HG03460 (cell line): ENCODE data around the gene CPT1C.
A peak's percentile ranks its signal among the peaks of the same experiment; 100 is the strongest.

Experiments
- ATAC-seq: cut with Tn5 transposase; IDR thresholded peaks from one replicate; pipeline ENCODE4 v1.9.1; 2021; ENCODE audit not compliant: unreplicated experiment

The CPT1C gene

DNA sequence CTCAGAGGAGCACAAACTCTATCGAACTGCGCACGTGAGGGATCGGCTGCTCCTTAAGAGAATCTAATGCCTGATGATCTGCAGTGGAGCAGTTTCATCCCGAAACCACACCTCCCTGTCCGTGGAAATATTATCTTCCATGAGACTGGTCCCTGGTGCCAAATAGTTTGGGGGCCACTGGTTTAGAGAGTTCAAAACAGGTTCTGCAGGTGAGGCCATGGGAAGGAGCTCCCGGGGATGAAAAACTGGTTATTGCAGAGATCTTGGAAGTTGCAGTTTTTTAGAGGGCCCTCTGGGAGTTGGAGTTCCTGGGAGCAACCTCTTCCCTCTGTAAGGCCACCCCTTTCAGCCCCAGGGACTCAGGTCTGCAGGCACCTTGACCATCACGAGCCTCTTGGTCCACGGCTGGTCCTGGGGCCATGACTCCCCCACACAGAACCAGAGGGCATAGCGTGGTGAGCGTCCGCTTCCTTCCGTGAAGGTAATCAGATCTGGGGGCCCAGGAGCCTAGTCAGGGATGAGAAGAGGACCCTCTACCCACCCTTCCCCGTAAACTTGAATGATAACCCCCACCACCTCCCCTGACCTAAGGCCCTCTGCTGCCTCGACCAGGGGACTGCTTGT is 30.5 kb upstream of the CPT1C start:
- ATAC-seq, result no peak

DNA sequence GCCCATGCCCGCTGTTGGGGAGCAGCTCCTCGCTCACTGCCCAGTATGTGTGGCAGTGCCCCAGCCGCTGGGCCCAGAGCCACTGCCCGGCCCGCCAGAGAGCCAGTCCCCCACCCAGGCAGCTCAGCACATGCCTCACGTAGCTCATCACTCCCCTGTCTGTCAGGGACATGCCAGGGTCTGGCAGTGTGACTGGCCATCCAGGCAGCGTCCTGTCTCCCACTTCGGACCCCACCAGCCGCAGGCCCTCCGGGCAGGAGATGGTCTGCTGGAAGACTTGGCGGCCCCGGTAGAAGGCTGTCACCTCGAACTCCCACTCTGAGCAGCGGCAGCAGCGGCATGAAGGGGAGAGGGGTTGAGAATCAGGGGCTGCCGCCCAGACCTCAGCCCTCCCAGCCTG is 28.9 kb upstream of the CPT1C start:
- no peak for ATAC-seq

GRCh38 chr19:49663224-49663623 is 27.7 kb upstream of the CPT1C start:
- ATAC-seq, result no peak

- ATAC-seq, result peak; percentile 36
Observed at GRCh38 chr19:49664171-49665035, 26.5 kb upstream of the CPT1C start.

DNA sequence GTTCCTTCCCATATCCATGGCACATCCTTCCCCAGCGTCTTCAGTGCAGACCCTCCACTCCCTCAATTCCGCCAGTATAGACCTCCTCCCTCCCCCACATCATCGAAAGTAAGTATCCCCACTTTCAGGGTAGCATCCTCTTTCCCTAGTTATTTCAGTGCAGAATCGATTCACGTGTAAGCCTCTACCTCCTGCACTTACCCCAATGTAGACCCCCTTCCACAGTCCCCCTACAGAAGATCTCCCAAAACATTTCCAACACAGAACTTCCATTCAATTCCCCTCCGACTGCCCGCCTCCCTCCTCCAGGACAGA is 25.9 kb upstream of the CPT1C start:
- no peak for ATAC-seq

- ATAC-seq, result peak; percentile 71
Observed at GRCh38 chr19:49665351-49666119, 25.4 kb upstream of the CPT1C start, which contains the start of the genes BCL2L12 and IRF3. BCL2L12 (plus strand) TSS chr19:49665933; CDS start chr19:49666693, 760 bp downstream. IRF3 (minus strand) TSS chr19:49665857; CDS start chr19:49664838, 1,019 bp downstream.

DNA sequence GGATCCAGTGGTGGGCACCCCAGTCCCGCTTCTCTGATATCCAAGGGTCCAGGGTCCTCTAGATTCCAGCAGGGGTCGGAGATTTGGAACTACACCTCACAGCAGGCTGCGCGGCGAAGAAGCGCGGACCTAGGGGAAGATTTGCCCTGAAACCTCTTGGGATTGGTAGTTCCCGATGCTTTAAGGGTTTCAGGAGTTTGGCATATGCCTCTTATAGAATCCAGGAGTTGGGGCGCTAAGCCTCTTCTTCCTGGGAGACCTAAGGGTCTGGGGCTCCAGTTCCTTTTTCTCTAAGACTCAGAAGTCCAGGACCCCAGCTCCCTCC is 24.8 kb upstream of the CPT1C start:
- no peak for ATAC-seq

- no peak for ATAC-seq
Observed at GRCh38 chr19:49667473-49667872, 23.4 kb upstream of the CPT1C start.

DNA sequence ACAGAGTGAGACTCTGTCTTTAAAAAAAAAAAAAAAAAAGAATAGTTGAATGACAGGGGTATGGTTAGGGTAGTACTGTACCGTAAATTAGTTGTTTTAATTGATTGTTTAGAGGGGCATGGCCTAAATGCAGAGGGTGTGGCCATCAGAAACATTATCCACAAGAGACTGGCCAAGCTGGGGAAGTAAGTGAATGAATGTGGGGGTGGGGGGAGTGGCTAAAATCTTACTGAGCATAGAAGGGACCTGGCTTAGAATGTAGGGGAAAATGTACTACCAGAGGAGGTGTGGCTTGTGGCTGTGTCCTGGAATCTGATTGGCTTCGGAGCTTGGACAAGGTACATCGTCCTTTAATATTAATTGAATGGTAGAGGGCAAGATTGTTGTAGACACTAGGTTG is 21.4 kb upstream of the CPT1C start:
- ATAC-seq, result no peak

DNA sequence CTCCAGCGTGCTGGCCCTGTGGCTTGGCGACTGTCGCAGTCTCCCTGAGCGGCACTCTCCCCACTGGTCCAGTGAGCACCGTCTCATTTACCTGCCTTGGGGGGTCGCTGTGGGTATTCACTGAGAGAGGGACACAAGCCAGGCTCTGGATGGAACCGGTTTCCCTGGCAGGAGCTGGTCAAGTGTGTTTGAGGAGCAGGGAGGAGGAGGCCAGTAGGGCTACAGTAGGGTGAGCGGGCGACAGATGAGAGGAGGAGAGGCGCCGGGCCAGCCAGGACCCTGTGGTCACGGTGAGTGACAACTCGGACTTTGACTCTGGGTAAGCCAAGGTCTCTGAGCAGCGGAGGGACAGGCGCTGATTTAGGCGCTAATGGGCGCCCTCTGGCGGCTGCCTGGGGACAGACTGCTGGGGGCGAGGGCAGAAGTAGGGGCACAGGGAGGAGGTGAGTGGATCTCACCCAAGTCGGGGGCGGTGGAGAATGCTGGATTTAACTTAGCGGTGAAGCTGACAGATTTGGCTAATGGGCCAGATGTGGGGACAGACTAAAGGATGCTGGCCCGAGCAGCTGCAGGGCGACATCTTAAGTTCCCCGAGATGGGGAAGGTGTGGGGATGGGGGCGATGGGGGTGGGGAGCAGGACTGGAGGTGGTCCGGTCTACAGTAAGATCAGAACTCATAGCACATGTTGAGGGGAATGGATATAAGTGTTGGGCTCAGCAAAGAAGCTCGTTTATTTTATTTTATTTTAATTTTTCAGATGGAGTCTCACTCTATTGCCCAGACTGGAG is 18.6 kb upstream of the CPT1C start:
- no peak for ATAC-seq

GRCh38 chr19:49676136-49676783 is 14.7 kb upstream of the CPT1C start:
- ATAC-seq, result peak; percentile 27

DNA sequence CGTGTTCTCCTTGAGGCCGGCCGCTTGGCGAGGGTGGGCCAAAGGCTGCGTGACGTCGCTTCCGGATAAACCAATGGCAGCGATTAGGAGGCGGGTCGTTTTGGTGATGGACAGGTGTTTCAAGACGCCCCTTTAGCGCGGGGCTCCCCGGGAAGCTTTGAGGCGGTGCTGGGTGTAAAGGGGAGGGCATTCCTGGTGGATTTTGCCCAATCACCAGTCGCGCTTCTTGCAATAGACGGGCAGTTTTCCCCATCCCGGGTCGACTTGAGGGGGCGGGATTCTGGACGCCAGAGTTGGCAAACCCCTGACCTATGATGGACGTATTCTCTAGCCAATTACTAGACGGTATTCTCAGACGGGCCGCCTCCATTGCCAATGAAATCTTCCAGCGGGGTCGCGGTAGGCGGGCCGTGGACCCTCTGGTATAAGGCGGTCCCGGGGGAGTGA is 14.1 kb upstream of the CPT1C start:
- peak; percentile 57 for ATAC-seq

DNA sequence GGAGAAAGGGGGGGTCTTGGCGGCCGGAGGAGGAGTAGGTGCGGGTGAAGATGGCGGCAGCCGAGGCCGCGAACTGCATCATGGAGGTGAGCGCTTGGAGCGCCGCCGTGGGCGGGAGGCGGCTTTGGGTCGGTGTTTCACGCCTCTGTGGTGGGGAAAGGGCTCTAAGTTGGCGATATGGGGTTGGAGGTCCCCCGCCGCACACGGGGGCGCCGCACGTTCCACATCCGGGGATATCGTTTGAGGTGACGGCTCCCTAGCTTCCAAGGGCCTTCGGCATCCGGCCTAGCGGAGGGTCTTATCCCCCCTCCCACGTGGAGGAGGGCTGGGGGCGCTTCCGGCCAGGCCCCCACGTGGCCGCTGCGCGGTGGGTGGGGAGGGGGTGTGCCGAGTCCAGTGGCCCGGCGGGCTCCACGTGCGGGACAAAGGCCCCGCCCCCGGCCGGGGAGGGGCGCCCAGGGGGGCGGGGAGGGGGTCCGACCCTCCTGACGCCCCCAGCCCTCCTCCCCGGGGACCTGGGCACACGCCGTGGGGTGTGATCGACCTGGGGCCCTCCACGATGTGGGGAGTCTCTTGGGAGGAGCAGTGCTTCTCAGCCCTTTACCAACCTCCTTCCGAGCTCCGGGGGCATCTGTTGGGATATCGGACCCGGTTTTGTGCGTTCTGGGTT is 13.6 kb upstream of the CPT1C start, which contains the start of gene PRMT1:
Gene PRMT1 (plus strand): TSS at position 41 of the 670 bp plus-strand sequence. CDS start 10 bp downstream, at position 51.
- ATAC-seq, result no peak

GRCh38 chr19:49677901-49678674 is 12.8 kb upstream of the CPT1C start:
- ATAC-seq, result no peak

GRCh38 chr19:49678985-49679770 is 11.7 kb upstream of the CPT1C start:
- ATAC-seq, result no peak

- no peak for ATAC-seq
Observed at GRCh38 chr19:49679771-49680413, 11.0 kb upstream of the CPT1C start.

GRCh38 chr19:49680421-49681351 is 10.2 kb upstream of the CPT1C start:
- no peak for ATAC-seq
